Neuronal stem cell (in vitro differentiated cells): Measurements from ENCODE around the gene ACTR3.

ENCODE experiments used
- DNase-seq: peaks from one replicate; pipeline ENCODE4 v3.0.0-alpha.2; 2013; ENCODE audit warnings: low spot score
- H2AFZ ChIP-seq: one replicate; pipeline ENCODE4 v1.6.1; 2013; ENCODE audit warnings: mild to moderate bottlenecking, low read length, inconsistent platforms
- H2AK5ac ChIP-seq: 2 replicates; pipeline ENCODE4 v1.6.1; 2013; ENCODE audit warnings: low read depth, mild to moderate bottlenecking, inconsistent platforms, low read length, moderate library complexity, mixed read lengths
- H2BK120ac ChIP-seq: 2 replicates; pipeline ENCODE4 v1.6.1; 2013; ENCODE audit warnings: low read depth, mild to moderate bottlenecking, inconsistent platforms, low read length, moderate library complexity, mixed read lengths
- H2BK12ac ChIP-seq: one replicate; pipeline ENCODE4 v1.6.1; 2013; ENCODE audit warnings: low read length, inconsistent platforms
- H2BK15ac ChIP-seq: 2 replicates; pipeline ENCODE4 v1.6.1; 2013; ENCODE audit warnings: mild to moderate bottlenecking, low read length, inconsistent platforms, mixed read lengths
- H2BK5ac ChIP-seq: one replicate; pipeline ENCODE4 v1.6.1; 2013; ENCODE audit warnings: inconsistent platforms, mild to moderate bottlenecking, low read length, moderate library complexity
- H3K14ac ChIP-seq: one replicate; pipeline ENCODE4 v1.6.1; 2013; ENCODE audit warnings: low read length, inconsistent platforms
- H3K18ac ChIP-seq: 2 replicates; pipeline ENCODE4 v1.6.1; 2013; ENCODE audit warnings: low read length, inconsistent platforms
- H3K23ac ChIP-seq: 2 replicates; pipeline ENCODE4 v1.6.1; 2013; ENCODE audit warnings: low read depth, mild to moderate bottlenecking, mixed read lengths, low read length, inconsistent platforms; ENCODE audit not compliant: poor library complexity
- H3K27ac ChIP-seq: replicated peaks from 3 replicates; pipeline ENCODE4 v1.5.1; 2013; ENCODE audit warnings: low read length, inconsistent platforms
- H3K27me3 ChIP-seq, 3 experiments: 2 replicates each; pipeline ENCODE4 v1.6.1; 2013; ENCODE audit warnings: low read length in 3 of 3, mild to moderate bottlenecking in 2 of 3, inconsistent platforms in 1 of 3, low read depth in 1 of 3, mixed read lengths in 1 of 3, moderate library complexity in 1 of 3; ENCODE audit not compliant: control insufficient read depth in 3 of 3, insufficient read depth in 3 of 3
- H3K36me3 ChIP-seq, 2 donors: replicated peaks in 1 of 2; 2 replicates each; pipeline ENCODE4 v1.6.1; 2013; ENCODE audit warnings: low read length in 2 of 2; ENCODE audit not compliant: control insufficient read depth in 2 of 2, insufficient read depth in 2 of 2
- H3K4ac ChIP-seq: 2 replicates; pipeline ENCODE4 v1.6.1; 2013; ENCODE audit warnings: inconsistent platforms, mild to moderate bottlenecking, low read length, moderate library complexity
- H3K4me1 ChIP-seq, 2 donors: 1 replicate in 1 of 2; 2 replicates in 1 of 2; pipeline ENCODE4 v1.6.1; 2013; ENCODE audit warnings: low read length in 2 of 2, low read depth in 1 of 2; ENCODE audit not compliant: control insufficient read depth in 2 of 2, insufficient read depth in 1 of 2
- H3K4me2 ChIP-seq: one replicate; pipeline ENCODE4 v1.6.1; 2013; ENCODE audit warnings: mild to moderate bottlenecking, low read length, inconsistent platforms; ENCODE audit not compliant: insufficient read depth, poor library complexity, severe bottlenecking
- H3K4me3 ChIP-seq, 2 donors: 2 replicates each; pipeline ENCODE4 v1.5.1; 2013; ENCODE audit warnings: low read length in 2 of 2, mild to moderate bottlenecking in 2 of 2, inconsistent platforms in 1 of 2, moderate library complexity in 1 of 2
- H3K79me1 ChIP-seq: one replicate; pipeline ENCODE4 v1.6.1; 2013; ENCODE audit warnings: low read depth, mild to moderate bottlenecking, inconsistent platforms, low read length, moderate library complexity
- H3K9ac ChIP-seq: one replicate; pipeline ENCODE4 v1.6.1; 2013; ENCODE audit warnings: mild to moderate bottlenecking, low read depth, low read length, inconsistent platforms; ENCODE audit not compliant: poor library complexity
- H3K9me3 ChIP-seq, 2 donors: replicated peaks in 1 of 2; 2 replicates each; pipeline versions ENCODE3 to v1.6.1; 2013; ENCODE audit warnings: low read length in 2 of 2, mild to moderate bottlenecking in 2 of 2, inconsistent platforms in 1 of 2, low read depth in 1 of 2, mixed read lengths in 1 of 2, moderate library complexity in 1 of 2; ENCODE audit not compliant: control insufficient read depth in 2 of 2, insufficient read depth in 1 of 2
- H4K8ac ChIP-seq: one replicate; pipeline ENCODE4 v1.6.1; 2013; ENCODE audit warnings: low read depth, mild to moderate bottlenecking, inconsistent platforms, low read length, moderate library complexity
- H4K91ac ChIP-seq: one replicate; pipeline ENCODE4 v1.6.1; 2013; ENCODE audit warnings: low read length, low read depth, mild to moderate bottlenecking, inconsistent platforms; ENCODE audit not compliant: poor library complexity
- WGBS, 2 donors: extraction: QIAGEN DNeasy Blood & Tissue Kit; methylation state at CpG; one replicate each; pipeline ENCODE4 v1.1.7; 2013; ENCODE audit warnings: missing lambda C conversion rate in 2 of 2, mixed read lengths in 1 of 2; ENCODE audit not compliant: insufficient read length in 2 of 2, insufficient replicate concordance in 1 of 2; ENCODE audit errors: extremely low coverage in 2 of 2; 5-methylcytosine and 5-hydroxymethylcytosine counted together

ACTR3 gene

GRCh38 chr2:113892004-113892710, 2.3 kb downstream of the ACTR3 start:
- Histone ChIP-seq H4K8ac (no peak overlapping the region), H3K36me3 (peaks cover 0 to 33% of the 10 kb centered on the region in 2 donors), H3K27ac (no peak overlapping the region), H3K14ac (no peak overlapping the region), H3K4me3 (peak overlapping the region in 1 of 2 donors; percentile 92), H4K91ac (no peak overlapping the region), H3K4me2 (no peak overlapping the region), H2BK120ac (no peak overlapping the region), H3K4me1 (peaks cover 2 to 15% of the 10 kb centered on the region in 2 donors), H2AFZ (no peak overlapping the region), H3K18ac (no peak overlapping the region), H3K23ac (no peak overlapping the region), H2BK5ac (no peak overlapping the region), H3K27me3 (no peaks in the 10 kb centered on the region), H2BK12ac (no peak overlapping the region), H3K9me3 (no peaks in the 10 kb centered on the region), H3K79me1 (peaks cover 2% of the 10 kb centered on the region), H2AK5ac (no peak overlapping the region), H3K9ac (no peak overlapping the region), H3K4ac (no peak overlapping the region), H2BK15ac (no peak overlapping the region)
- DNase-seq, result no peak
- WGBS, 2 donors, result no CpG with 5 or more reads among the region's 6 CpGs

DNA sequence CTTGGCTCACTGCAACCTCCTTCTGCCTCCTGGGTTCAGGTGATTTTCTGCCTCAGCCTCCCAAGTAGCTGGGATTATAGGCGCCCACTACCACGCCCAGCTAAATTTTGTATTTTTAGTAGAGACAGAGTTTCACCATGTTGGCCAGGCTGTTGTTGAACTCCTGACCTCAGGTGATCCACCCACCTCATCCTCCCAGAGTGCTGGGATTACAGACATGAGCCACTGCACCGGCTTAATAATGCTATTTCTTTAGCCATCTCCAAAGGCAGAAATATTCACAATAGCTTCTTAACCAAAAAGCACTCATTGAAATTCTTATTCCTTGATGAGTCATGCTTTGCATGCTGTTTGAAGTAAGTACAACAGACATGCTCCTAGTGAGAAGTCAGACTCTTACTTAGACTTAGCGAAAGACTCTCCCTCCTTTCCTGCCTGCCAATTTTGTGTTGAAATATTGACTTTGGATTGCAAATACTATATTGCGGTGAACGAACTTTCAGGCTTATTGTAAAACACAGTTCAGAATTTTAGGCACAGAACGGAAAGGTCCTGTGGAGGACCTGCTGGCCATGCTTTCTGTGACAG, 4.4 kb downstream of the ACTR3 start:
- Histone ChIP-seq H2BK15ac (no peak overlapping the region), H3K4me3 (no peak overlapping the region), H3K18ac (no peak overlapping the region), H3K79me1 (peaks cover 2% of the 10 kb centered on the region), H3K4me2 (no peak overlapping the region), H3K14ac (no peak overlapping the region), H3K36me3 (peaks cover 0 to 39% of the 10 kb centered on the region in 2 donors), H2AFZ (no peak overlapping the region), H2BK12ac (no peak overlapping the region), H3K27me3 (no peaks in the 10 kb centered on the region), H2AK5ac (no peak overlapping the region), H4K8ac (no peak overlapping the region), H3K27ac (no peak overlapping the region), H3K23ac (no peak overlapping the region), H3K4me1 (peaks cover 2 to 15% of the 10 kb centered on the region in 2 donors), H4K91ac (no peak overlapping the region), H3K4ac (no peak overlapping the region), H3K9ac (no peak overlapping the region), H3K9me3 (no peaks in the 10 kb centered on the region), H2BK120ac (no peak overlapping the region), H2BK5ac (no peak overlapping the region)
- no peak for DNase-seq
- WGBS, 2 donors, result no CpG with 5 or more reads among the region's 7 CpGs

DNA sequence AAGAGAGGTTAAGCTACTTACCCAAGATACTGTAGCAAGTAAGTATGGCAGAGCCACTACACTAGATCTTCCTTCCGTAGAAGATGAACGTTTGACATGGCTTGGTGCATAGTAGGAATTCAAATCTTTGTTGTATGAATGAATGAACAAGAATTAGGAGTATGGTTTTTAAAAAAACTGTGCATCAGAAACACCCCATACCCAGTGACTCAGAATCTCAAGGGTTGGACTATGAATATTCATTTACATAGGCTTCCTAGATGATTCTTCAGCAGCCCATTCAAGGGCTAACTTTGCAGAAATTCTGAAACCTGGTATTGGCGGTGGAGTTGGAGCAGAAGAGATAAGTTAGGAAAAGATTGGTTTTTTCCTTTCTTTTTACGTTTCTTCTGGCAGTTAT, 5.4 kb downstream of the ACTR3 start:
- H2BK12ac ChIP-seq, result no peak overlapping the region
- DNase-seq, result no peak
- H3K36me3 ChIP-seq, result peaks cover 0 to 39% of the 10 kb centered on the region in 2 donors
- H3K18ac ChIP-seq, result no peak overlapping the region
- H3K9ac ChIP-seq, result no peak overlapping the region
- no peak overlapping the region for H3K4me2 ChIP-seq
- H2BK15ac ChIP-seq, result no peak overlapping the region
- H3K27ac ChIP-seq, result no peak overlapping the region
- H3K4me3 ChIP-seq, result no peak overlapping the region
- H2AK5ac ChIP-seq, result no peak overlapping the region
- no peak overlapping the region for H3K14ac ChIP-seq
- H3K9me3 ChIP-seq, result no peaks in the 10 kb centered on the region
- no peak overlapping the region for H4K8ac ChIP-seq
- H3K79me1 ChIP-seq, result no peaks in the 10 kb centered on the region
- no peak overlapping the region for H2BK120ac ChIP-seq
- H4K91ac ChIP-seq, result no peak overlapping the region
- H3K23ac ChIP-seq, result no peak overlapping the region
- H2BK5ac ChIP-seq, result no peak overlapping the region
- H3K4ac ChIP-seq, result no peak overlapping the region
- H2AFZ ChIP-seq, result no peak overlapping the region
- peaks cover 2 to 15% of the 10 kb centered on the region in 2 donors for H3K4me1 ChIP-seq
- H3K27me3 ChIP-seq, result no peaks in the 10 kb centered on the region
- no CpG with 5 or more reads among the region's 4 CpGs for WGBS, 2 donors

GRCh38 chr2:113895819-113896563, 6.1 kb downstream of the ACTR3 start:
- H3K9ac ChIP-seq, result no peak overlapping the region
- H3K14ac ChIP-seq, result no peak overlapping the region
- DNase-seq, result no peak
- H3K4ac ChIP-seq, result no peak overlapping the region
- no peak overlapping the region for H4K91ac ChIP-seq
- no CpG with 5 or more reads among the region's 1 CpG for WGBS, 2 donors
- H3K27me3 ChIP-seq, result no peaks in the 10 kb centered on the region
- H3K36me3 ChIP-seq, result peaks cover 0 to 44% of the 10 kb centered on the region in 2 donors
- H3K18ac ChIP-seq, result no peak overlapping the region
- no peak overlapping the region for H3K4me2 ChIP-seq
- no peak overlapping the region for H2BK15ac ChIP-seq
- H2AFZ ChIP-seq, result no peak overlapping the region
- H3K4me1 ChIP-seq, result peaks cover 2 to 15% of the 10 kb centered on the region in 2 donors
- peaks cover 0 to 2% of the 10 kb centered on the region in 2 donors for H3K9me3 ChIP-seq
- no peak overlapping the region for H3K4me3 ChIP-seq
- no peaks in the 10 kb centered on the region for H3K79me1 ChIP-seq
- H2BK12ac ChIP-seq, result no peak overlapping the region
- no peak overlapping the region for H2BK120ac ChIP-seq
- no peak overlapping the region for H2BK5ac ChIP-seq
- no peak overlapping the region for H3K27ac ChIP-seq
- H4K8ac ChIP-seq, result no peak overlapping the region
- no peak overlapping the region for H3K23ac ChIP-seq
- no peak overlapping the region for H2AK5ac ChIP-seq
